ENCODE measurements around the gene CFAP69. TPM values are rescaled to one million over a fixed set of nuclear protein-coding genes. Genes with fewer than 3 reads are reported as not detected.
A peak's percentile ranks its signal among the peaks of the same experiment; 100 is the strongest.
"Not testable (repeated sequence)": the region's sequence is repeated elsewhere in the genome, so short reads cannot be mapped to it uniquely, and the experiment has no call there.

The CFAP69 gene
- total RNA-seq, 3 donors from 2014 or later = 13.0 to 45.2 (median 21.8) TPM

- intact Hi-C loops (cut with DNase I; ENCODE audit: low total_unique reads) = no loop called here
- H3K4me1 ChIP-seq = peaks cover 0 to 8% of the 10 kb centered on the region in 2 donors
- peak overlapping the region in 1 of 3 donors; percentile 82 for H3K4me3 ChIP-seq
Measured at GRCh38 chr7:90347759-90348158, 102.8 kb downstream of the CFAP69 start.

GRCh38 chr7:90349305-90349704, 104.3 kb downstream of the CFAP69 start:
- no peaks in the 10 kb centered on the region for H3K9me3 ChIP-seq
- no peaks in the 10 kb centered on the region for H3K36me3 ChIP-seq
- no peak overlapping the region for H3K4me3 ChIP-seq
- H3K27ac ChIP-seq = no peak overlapping the region
- TF ChIP-seq POLR2A (IDR thresholded peaks at IDR 0.05) = no peak
- TF ChIP-seq POLR2AphosphoS5 (IDR thresholded peaks at IDR 0.05) = no peak
- no peak for TF ChIP-seq CTCF (IDR thresholded peaks at IDR 0.05)
- intact Hi-C loops (cut with DNase I; ENCODE audit: low total_unique reads) = no loop called here
- no peaks in the 10 kb centered on the region for H3K27me3 ChIP-seq
- no peak for DNase-seq (ENCODE audit: low spot score in 2 of 2)
- H3K4me1 ChIP-seq = peaks cover 0 to 8% of the 10 kb centered on the region in 2 donors

More at GRCh38 chr7:90347759-90348158, 102.8 kb downstream of the CFAP69 start:
- TF ChIP-seq POLR2AphosphoS5 (IDR thresholded peaks at IDR 0.05) (no peak), CTCF (IDR thresholded peaks at IDR 0.05) (no peak), POLR2A (IDR thresholded peaks at IDR 0.05) (no peak)
- H3K36me3 ChIP-seq = no peaks in the 10 kb centered on the region
- DNase-seq (ENCODE audit: low spot score in 2 of 2) = no peak
- H3K9me3 ChIP-seq = no peaks in the 10 kb centered on the region
- H3K27me3 ChIP-seq = no peaks in the 10 kb centered on the region
- H3K27ac ChIP-seq = no peak overlapping the region

- H3K4me1 ChIP-seq; H3K27me3 ChIP-seq; H3K9me3 ChIP-seq; H3K36me3 ChIP-seq; H3K27ac ChIP-seq; H3K4me3 ChIP-seq; intact Hi-C loops (cut with DNase I; ENCODE audit: low total_unique reads); DNase-seq (ENCODE audit: low spot score in 2 of 2): not testable (repeated sequence)
Measured at GRCh38 chr7:90350032-90350431, 105.1 kb downstream of the CFAP69 start.

- Histone ChIP-seq H3K4me3 (no peak overlapping the region), H3K36me3 (no peaks in the 10 kb centered on the region), H3K27ac (no peak overlapping the region), H3K4me1 (peaks cover 0 to 8% of the 10 kb centered on the region in 2 donors), H3K27me3 (no peaks in the 10 kb centered on the region), H3K9me3 (no peaks in the 10 kb centered on the region)
- DNase-seq (ENCODE audit: low spot score in 2 of 2) = no peak
- intact Hi-C loops (cut with DNase I; ENCODE audit: low total_unique reads) = no loop called here
- TF ChIP-seq CTCF (IDR thresholded peaks at IDR 0.05) (no peak), POLR2A (IDR thresholded peaks at IDR 0.05) (no peak), POLR2AphosphoS5 (IDR thresholded peaks at IDR 0.05) (no peak)
Measured at GRCh38 chr7:90351987-90352386, 107.0 kb downstream of the CFAP69 start.

Other genes starting within 250 kb of the CFAP69 start
- 10 to 100 TPM; 19.2 to 75.1 (median 24.5) TPM for gene STEAP1, start 90.7 kb upstream of the CFAP69 start, total RNA-seq
- gene STEAP2, start 33.4 kb upstream of the CFAP69 start, total RNA-seq = 10 to 100 TPM; 14.4 to 81.9 (median 22.1) TPM
- under 1 TPM in 1 of 3 donors, not detected in 2; 0.15 TPM for gene FAM237B, start 76.1 kb downstream of the CFAP69 start, total RNA-seq
- gene GTPBP10, start 101.5 kb downstream of the CFAP69 start, total RNA-seq = 10 to 100 TPM; 21.3 to 27.2 (median 22.3) TPM
- gene CLDN12, start 158.3 kb downstream of the CFAP69 start, total RNA-seq = 10 to 100 TPM; 21.6 to 52.8 (median 43.3) TPM
- not detected for gene PTTG1IP2, start 224.5 kb downstream of the CFAP69 start, total RNA-seq